A673 (cell line): ENCODE measurements around the gene IER5. TPM values are rescaled to one million over a fixed set of nuclear protein-coding genes. Genes with fewer than 3 reads are reported as not detected.
A peak's percentile ranks its signal among the peaks of the same experiment; 100 is the strongest.

Experiments
- BruUV-seq: library from RNA; stranded (reverse); fragments of 400-500 nt; replicated peaks from 2 replicates; lab custom pipeline; 2021; lab: Mats Ljungman, UMichigan
- CTCF ChIA-PET: fragments of 300-600 bp; sonication (Branson Sonifier 250); formaldehyde crosslinking; loops from one replicate; lab custom pipeline; 2022; ENCODE audit warnings: antibody characterized with exemption; lab: Charles Lee
- POLR2A ChIA-PET: fragments of 300-600 bp; sonication (Branson Sonifier 250); formaldehyde crosslinking; loops from one replicate; lab custom pipeline; 2022; ENCODE audit warnings: antibody characterized with exemption; ENCODE audit not compliant: low non-redundant PET; lab: Charles Lee
- DNase-seq: peaks from one replicate; pipeline ENCODE4 v3.0.0-alpha.2; 2015; ENCODE audit warnings: low spot score
- H3K27ac ChIP-seq: fragments of 200-600 bp; sonication (generic); 2 replicates; pipeline ENCODE4 v1.5.1; 2016; ENCODE audit warnings: mixed run types, low read depth, mild to moderate bottlenecking, mixed read lengths, antibody characterized with exemption, low read length; ENCODE audit not compliant: poor library complexity, severe bottlenecking
- H3K27me3 ChIP-seq: fragments of 200-600 bp; sonication (generic); replicated peaks from 2 replicates; pipeline ENCODE4 v1.6.1; 2017; ENCODE audit warnings: mixed run types, low read depth, mild to moderate bottlenecking, mixed read lengths, antibody characterized with exemption, low read length; ENCODE audit not compliant: insufficient read depth, poor library complexity
- H3K36me3 ChIP-seq: fragments of 200-600 bp; sonication (generic); 2 replicates; pipeline ENCODE4 v1.6.1; 2016; ENCODE audit warnings: mixed run types, mild to moderate bottlenecking, mixed read lengths, antibody characterized with exemption, low read length; ENCODE audit not compliant: insufficient read depth, poor library complexity, severe bottlenecking
- H3K4me1 ChIP-seq: fragments of 200-600 bp; sonication (generic); 2 replicates; pipeline ENCODE4 v1.6.1; 2017; ENCODE audit warnings: mixed run types, mild to moderate bottlenecking, mixed read lengths, antibody characterized with exemption, low read length; ENCODE audit not compliant: insufficient read depth, poor library complexity, severe bottlenecking
- H3K4me3 ChIP-seq: fragments of 200-600 bp; sonication (generic); 2 replicates; pipeline ENCODE4 v1.5.1; 2016; ENCODE audit warnings: low read depth, mixed run types, mild to moderate bottlenecking, mixed read lengths, low read length; ENCODE audit not compliant: poor library complexity, severe bottlenecking
- H3K9me3 ChIP-seq: fragments of 200-600 bp; sonication (generic); 2 replicates; pipeline ENCODE4 v1.6.1; 2016; ENCODE audit warnings: mixed run types, low read depth, mild to moderate bottlenecking, mixed read lengths, antibody characterized with exemption, low read length; ENCODE audit not compliant: poor library complexity, severe bottlenecking
- EZH2 ChIP-seq: fragments of 200-600 bp; sonication (generic); IDR thresholded peaks from 2 replicates; pipeline ENCODE4 v1.6.1; 2017; ENCODE audit warnings: borderline replicate concordance, low read depth, mild to moderate bottlenecking, mixed read lengths, antibody characterized with exemption, low read length; ENCODE audit not compliant: poor library complexity, severe bottlenecking
- intact Hi-C: fragments of 100-400 bp; cut with micrococcal nuclease; formaldehyde crosslinking; loops from one replicate; pipeline ENCODE4 v1.10.0; 2022; ENCODE audit not compliant: unreplicated experiment
- total RNA-seq: library from RNA; stranded (reverse); gene quantifications from 2 replicates; pipeline ENCODE4 v1.2.3, GENCODE V29; 2021
- TF ChIP-seq, protein P1 (sequence below): fragments of 300-800, 200-600 bp; sonication (generic); conservative IDR thresholded peaks from 2 replicates; pipeline ENCODE4 v1.5.1; 2017; ENCODE audit warnings: low read depth, mild to moderate bottlenecking, antibody characterized with exemption, low read length, moderate library complexity, mixed read lengths

IER5 gene
- total RNA-seq, 1 experiment from 2014 or later: 28.2 TPM

DNA sequence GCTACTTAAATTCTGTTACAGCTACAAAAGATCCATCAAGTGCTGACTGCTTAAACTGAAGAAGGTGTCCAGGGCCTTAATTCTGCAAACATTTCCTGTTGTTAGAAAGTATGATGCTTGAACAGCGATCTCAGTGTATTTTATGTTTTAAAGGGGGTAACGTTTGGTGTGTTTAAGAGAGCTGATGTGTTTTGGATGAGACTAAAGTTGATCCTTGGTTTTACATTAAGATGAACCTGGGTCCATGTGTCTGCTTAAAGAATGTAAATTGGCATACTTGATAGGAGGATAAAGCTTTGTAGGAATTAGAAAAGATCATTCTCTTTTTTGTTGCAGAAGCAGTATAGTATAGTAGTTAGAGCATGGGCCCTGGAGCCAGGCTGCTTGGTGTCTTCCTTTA lies 3.6 kb downstream of the IER5 start:
- H3K4me3 ChIP-seq: peak overlapping the region; percentile 90
- H3K4me1 ChIP-seq: peaks cover 64% of the 10 kb centered on the region
- BruUV-seq: no TSS peak
- peaks cover 13% of the 10 kb centered on the region for H3K36me3 ChIP-seq
- TF ChIP-seq, protein P1, sequence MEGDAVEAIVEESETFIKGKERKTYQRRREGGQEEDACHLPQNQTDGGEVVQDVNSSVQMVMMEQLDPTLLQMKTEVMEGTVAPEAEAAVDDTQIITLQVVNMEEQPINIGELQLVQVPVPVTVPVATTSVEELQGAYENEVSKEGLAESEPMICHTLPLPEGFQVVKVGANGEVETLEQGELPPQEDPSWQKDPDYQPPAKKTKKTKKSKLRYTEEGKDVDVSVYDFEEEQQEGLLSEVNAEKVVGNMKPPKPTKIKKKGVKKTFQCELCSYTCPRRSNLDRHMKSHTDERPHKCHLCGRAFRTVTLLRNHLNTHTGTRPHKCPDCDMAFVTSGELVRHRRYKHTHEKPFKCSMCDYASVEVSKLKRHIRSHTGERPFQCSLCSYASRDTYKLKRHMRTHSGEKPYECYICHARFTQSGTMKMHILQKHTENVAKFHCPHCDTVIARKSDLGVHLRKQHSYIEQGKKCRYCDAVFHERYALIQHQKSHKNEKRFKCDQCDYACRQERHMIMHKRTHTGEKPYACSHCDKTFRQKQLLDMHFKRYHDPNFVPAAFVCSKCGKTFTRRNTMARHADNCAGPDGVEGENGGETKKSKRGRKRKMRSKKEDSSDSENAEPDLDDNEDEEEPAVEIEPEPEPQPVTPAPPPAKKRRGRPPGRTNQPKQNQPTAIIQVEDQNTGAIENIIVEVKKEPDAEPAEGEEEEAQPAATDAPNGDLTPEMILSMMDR: no peak
- TF ChIP-seq EZH2: no peak
- H3K27me3 ChIP-seq: no peaks in the 10 kb centered on the region
- H3K27ac ChIP-seq: no peak overlapping the region
- POLR2A ChIA-PET: no interaction called here
- CTCF ChIA-PET: no interaction called here
- intact Hi-C loops: no loop called here
- DNase-seq: no peak
- no peaks in the 10 kb centered on the region for H3K9me3 ChIP-seq

- Histone ChIP-seq H3K4me3 (no peak overlapping the region), H3K4me1 (peaks cover 67% of the 10 kb centered on the region), H3K27me3 (no peaks in the 10 kb centered on the region), H3K9me3 (no peaks in the 10 kb centered on the region), H3K27ac (no peak overlapping the region), H3K36me3 (peaks cover 13% of the 10 kb centered on the region)
- ChIA-PET POLR2A (no interaction called here), CTCF (no interaction called here)
- DNase-seq: no peak
- no TSS peak for BruUV-seq
- no peak for TF ChIP-seq EZH2
- TF ChIP-seq, protein P1: no peak
- intact Hi-C loops: no loop called here
Observed at GRCh38 chr1:181092883-181093458, 4.5 kb downstream of the IER5 start.

DNA sequence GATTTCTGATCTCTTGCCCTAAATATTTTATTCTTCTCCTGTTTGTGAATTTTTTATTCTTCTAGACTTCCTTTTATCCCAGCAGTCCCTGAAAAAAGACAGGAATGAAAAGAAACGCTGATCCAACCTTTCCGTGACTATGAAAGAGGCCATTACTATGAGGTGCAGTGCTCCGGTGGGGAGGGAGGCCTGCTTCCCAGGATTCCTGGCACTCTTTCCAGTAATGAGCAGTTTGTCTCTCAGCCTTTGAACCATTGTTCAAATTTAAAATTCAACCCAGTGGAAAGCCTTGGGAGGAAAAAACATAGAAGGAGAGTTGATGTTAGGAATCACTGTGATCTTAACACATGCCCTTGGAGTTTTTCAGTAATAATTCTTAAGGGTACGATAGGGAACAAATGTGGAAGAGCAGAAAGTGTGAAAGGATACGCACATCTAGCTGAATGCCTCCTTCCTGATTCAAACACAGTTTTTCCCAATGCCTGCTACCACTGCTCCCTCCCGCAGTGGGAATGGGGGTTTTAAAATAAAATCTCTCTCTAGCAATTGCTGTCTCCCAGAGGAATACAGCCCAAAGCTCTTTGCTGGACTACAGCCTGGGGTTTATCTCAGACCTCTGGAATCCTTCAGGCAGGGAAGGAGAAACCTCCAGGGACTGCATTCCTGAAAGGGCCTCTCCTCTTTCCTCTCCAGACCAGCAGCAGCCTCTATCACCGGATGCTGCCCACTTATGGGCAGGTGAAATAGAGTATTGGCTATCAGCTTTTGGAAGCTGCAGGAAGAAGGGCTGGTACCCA lies 6.1 kb downstream of the IER5 start:
- intact Hi-C loops: no loop called here
- Histone ChIP-seq H3K4me1 (peaks cover 83% of the 10 kb centered on the region), H3K36me3 (peaks cover 13% of the 10 kb centered on the region), H3K9me3 (no peaks in the 10 kb centered on the region), H3K27ac (peak overlapping the region; percentile 93), H3K27me3 (no peaks in the 10 kb centered on the region), H3K4me3 (no peak overlapping the region)
- DNase-seq: peak; percentile 54
- ChIA-PET CTCF (no interaction called here), POLR2A (no interaction called here)
- TF ChIP-seq, protein P1: no peak
- no peak for TF ChIP-seq EZH2
- no TSS peak for BruUV-seq
